Nasal cavity respiratory epithelium epithelial cell of viscerocranial mucosa (primary cell): Measurements from ENCODE around the gene TMEM176B. TPM values are rescaled to one million over a fixed set of nuclear protein-coding genes. Genes with fewer than 3 reads are reported as not detected.

Source experiments
- total RNA-seq: library from RNA; depleted of rRNA; stranded (reverse); fragments of >200 nt; gene quantifications from 2 replicates; pipeline ENCODE4 v1.2.3, GENCODE V29; 2014

The TMEM176B gene
- not detected in 2 replicates for total RNA-seq

GRCh38 chr7:150799741-150800580 is at the start of gene TMEM176B:
Gene TMEM176B (minus strand): TSS chr7:150800364. CDS start chr7:150796569, 3,795 bp downstream.

GRCh38 chr7:150800581-150801241 is 547 bp upstream of the TMEM176B start, which contains the start of gene TMEM176A:
Gene TMEM176A (plus strand): TSS chr7:150800769. CDS start chr7:150801551, 782 bp downstream.

Other genes starting within 250 kb of the TMEM176B start
- not detected in 2 replicates for gene GIMAP4, start 233.0 kb downstream of the TMEM176B start, total RNA-seq
- gene GIMAP6, start 168.0 kb downstream of the TMEM176B start, total RNA-seq: under 0.01 TPM in 1 of 2 replicates, not detected in the other
- 0.21 TPM in 1 of 2 replicates, not detected in the other for gene GIMAP2, start 114.7 kb downstream of the TMEM176B start, total RNA-seq
- gene GIMAP1, start 83.8 kb downstream of the TMEM176B start, total RNA-seq: not detected in 2 replicates
- not detected in 2 replicates for gene GIMAP5, start 62.9 kb downstream of the TMEM176B start, total RNA-seq
- gene TMEM176A, start 405 bp upstream of the TMEM176B start, total RNA-seq: not detected in 2 replicates
- gene AOC1, start 52.2 kb upstream of the TMEM176B start, total RNA-seq: 0.34 TPM in 1 of 2 replicates, not detected in the other
- gene KCNH2, start 178.0 kb upstream of the TMEM176B start, total RNA-seq: under 0.01 and 0.14 TPM in 2 replicates
- 0.14 and 0.34 TPM in 2 replicates for gene NOS3, start 190.7 kb upstream of the TMEM176B start, total RNA-seq
- gene ATG9B, start 224.1 kb upstream of the TMEM176B start, total RNA-seq: 1.00 and 1.7 TPM in 2 replicates
- gene ABCB8, start 228.1 kb upstream of the TMEM176B start, total RNA-seq: 19.5 and 24.8 TPM in 2 replicates
- 0.28 and 0.34 TPM in 2 replicates for gene ASIC3, start 248.2 kb upstream of the TMEM176B start, total RNA-seq